Peyer's patch (tissue), 4 donors: ENCODE results near the gene FAM193A.

ENCODE experiments used
- CTCF ChIP-seq, 6 experiments: fragments of 450-650 bp in 4 of 6; fragments of 200-600 bp in 2 of 6; sonication (generic) in 1 of 6; IDR thresholded peaks; one replicate each; pipeline ENCODE4 v1.5.1; 2017 to 2019; ENCODE audit warnings: antibody characterized with exemption in 6 of 6, mild to moderate bottlenecking in 3 of 6, moderate library complexity in 1 of 6
- POLR2A ChIP-seq, 2 donors: fragments of 450-650 bp; IDR thresholded peaks; one replicate each; pipeline ENCODE4 v1.5.1; 2017; ENCODE audit warnings: antibody characterized with exemption in 2 of 2, mild to moderate bottlenecking in 2 of 2, moderate library complexity in 2 of 2

GRCh38 chr4:2700031-2700430, 163.6 kb downstream of the FAM193A start:
- TF ChIP-seq CTCF (IDR thresholded peaks at IDR 0.05) (no peak), POLR2A (IDR thresholded peaks at IDR 0.05) (no peak)
